K562 (cell line): ENCODE results near the gene PCDH1. TPM values are rescaled to one million over a fixed set of nuclear protein-coding genes. Genes with fewer than 3 reads are reported as not detected.

Experiments used
- ARID3A ChIP-seq: IDR thresholded peaks from 2 replicates; pipeline ENCODE4 v1.6.1; 2012; ENCODE audit warnings: low read depth, low read length, improper control_type of control experiment, borderline replicate concordance
- E2F3 ChIP-seq: fragments of 250-450 bp; sonication (Bioruptor Pico); IDR thresholded peaks from 2 replicates; pipeline ENCODE4 v1.4.0; 2020; ENCODE audit warnings: mild to moderate bottlenecking
- ELF2 ChIP-seq: fragments of 250-450 bp; sonication (Bioruptor Pico); IDR thresholded peaks from 2 replicates; pipeline ENCODE4 v1.5.0; 2021; ENCODE audit warnings: mild to moderate bottlenecking
- FOXA1 ChIP-seq: fragments of 450-650 bp; IDR thresholded peaks from 2 replicates; pipeline ENCODE4 v1.6.1; 2016; ENCODE audit warnings: mild to moderate bottlenecking, borderline replicate concordance
- HIVEP1 ChIP-seq: fragments of 250-450 bp; sonication (Bioruptor Pico); IDR thresholded peaks from 2 replicates; pipeline ENCODE4 v1.4.0; 2020; ENCODE audit warnings: mild to moderate bottlenecking
- HNRNPUL1 ChIP-seq: fragments of 200-400 bp; formaldehyde crosslinking; IDR thresholded peaks from 2 replicates; pipeline ENCODE4 v1.6.1; 2017; ENCODE audit warnings: low read length
- IRF1 ChIP-seq: sonication (generic); formaldehyde crosslinking; IDR thresholded peaks from 2 replicates; pipeline ENCODE4 v1.8.0; 2022; ENCODE audit warnings: missing genetic modification reagents, mild to moderate bottlenecking, borderline replicate concordance
- LCOR ChIP-seq: sonication (generic); formaldehyde crosslinking; IDR thresholded peaks from 2 replicates; pipeline ENCODE4 v1.8.0; 2022; ENCODE audit warnings: mild to moderate bottlenecking, missing genetic modification reagents
- MAFF ChIP-seq: IDR thresholded peaks from 2 replicates; pipeline ENCODE4 v1.6.1; 2012; ENCODE audit warnings: low read length, improper control_type of control experiment
- MIER1 ChIP-seq: fragments of 450-650 bp; IDR thresholded peaks from 2 replicates; pipeline ENCODE4 v1.6.1; 2016; ENCODE audit warnings: antibody characterized with exemption, mild to moderate bottlenecking, low read depth
- NCOA4 ChIP-seq: fragments of 450-650 bp; IDR thresholded peaks from 2 replicates; pipeline ENCODE4 v1.6.1; 2018; ENCODE audit warnings: mild to moderate bottlenecking; ENCODE audit not compliant: partially characterized antibody
- NCOR1 ChIP-seq: fragments of 450-650 bp; IDR thresholded peaks from 2 replicates; pipeline ENCODE4 v1.6.1; 2016; ENCODE audit warnings: mild to moderate bottlenecking, moderate library complexity
- PML ChIP-seq: IDR thresholded peaks from 2 replicates; pipeline ENCODE4 v1.6.1; 2012; ENCODE audit warnings: low read length, inconsistent platforms
- PREB ChIP-seq: sonication (generic); formaldehyde crosslinking; IDR thresholded peaks from 2 replicates; pipeline ENCODE4 v1.8.1; 2023; ENCODE audit warnings: mild to moderate bottlenecking, missing genetic modification reagents
- ZBTB9 ChIP-seq: fragments of 450-650 bp; formaldehyde crosslinking; IDR thresholded peaks from 2 replicates; pipeline ENCODE4 v1.4.0; 2020; ENCODE audit warnings: mild to moderate bottlenecking, moderate library complexity
- ZNF347 ChIP-seq: fragments of 450-650 bp; formaldehyde crosslinking; IDR thresholded peaks from 2 replicates; pipeline ENCODE4 v1.4.0; 2020; ENCODE audit warnings: low read depth, mild to moderate bottlenecking, moderate library complexity
- ZNF436 ChIP-seq: fragments of 250-450, 450-650 bp; sonication (Bioruptor Pico); formaldehyde crosslinking; IDR thresholded peaks from 2 replicates; pipeline ENCODE4 v1.7.0; 2020; ENCODE audit warnings: mild to moderate bottlenecking
- ZNF512 ChIP-seq: IDR thresholded peaks from 2 replicates; pipeline ENCODE4 v1.6.1; 2016; ENCODE audit warnings: missing genetic modification characterization, missing compliant biosample characterization
- ZNF639 ChIP-seq, 2 experiments: fragments of 200-800 bp in 1 of 2; sonication (Bioruptor generic) in 1 of 2; sonication (generic) in 1 of 2; formaldehyde crosslinking in 1 of 2; IDR thresholded peaks in 1 of 2; conservative IDR thresholded peaks in 1 of 2; 2 replicates each; pipeline versions ENCODE4 v1.5.0 to v1.6.1; 2016 to 2020; ENCODE audit warnings: missing compliant biosample characterization in 1 of 2, missing genetic modification characterization in 1 of 2, missing genetic modification reagents in 1 of 2
- ZSCAN32 ChIP-seq: fragments of 450-650 bp; formaldehyde crosslinking; IDR thresholded peaks from 2 replicates; pipeline ENCODE4 v1.4.0; 2020; ENCODE audit warnings: mild to moderate bottlenecking, moderate library complexity
- polyA plus RNA-seq, 8 experiments: library from polyadenylated mRNA; depleted of rRNA in 4 of 8; stranded (reverse) in 5 of 8; unstranded in 3 of 8; fragments of >200 nt; fragmentation: Nextera tagmentation in 2 of 8; fragmentation: Illumina TruSeq in 1 of 8; extraction: Ambion mirVana in 2 of 8; extraction: Trizol in 1 of 8; gene quantifications; 2 replicates each; pipeline versions ENCODE4 v1.2.1 to v1.2.3, GENCODE V29; 2011 to 2014; ENCODE audit warnings: inconsistent platforms in 1 of 8, missing spikeins in 1 of 8
- total RNA-seq, 7 experiments: library from RNA; depleted of rRNA in 6 of 7; stranded (reverse); fragments of >200 nt in 6 of 7; fragmentation: Illumina TruSeq in 2 of 7; extraction: Trizol in 2 of 7; gene quantifications; 2 replicates each; pipeline versions ENCODE4 v1.2.1 to v1.2.3, GENCODE V29; 2011 to 2021; ENCODE audit warnings: low replicate concordance in 1 of 7

The PCDH1 gene
- total and polyA plus RNA-seq, 9 of the 15 experiments (the other 6 are each of a cell fraction or from before 2014, with no cell fraction given): 0.11 to 3.6 (median 1.9) TPM; not detected in 1

GRCh38 chr5:141875795-141876627, 2.2 kb downstream of the PCDH1 start (continued):
- TF ChIP-seq E2F3 (CRISPR knock-in tag): no peak
- no peak for TF ChIP-seq ELF2
- TF ChIP-seq PML: no peak
- TF ChIP-seq MAFF: no peak
- TF ChIP-seq HNRNPUL1: no peak
- TF ChIP-seq LCOR: no peak
- no peak for TF ChIP-seq PREB (CRISPR knock-in tag)
- no peak for TF ChIP-seq ZNF512
- no peak for TF ChIP-seq ZNF639 (CRISPR knock-in tag; conservative IDR thresholded peaks at IDR 0.05 in 1 of 2, IDR thresholded peaks at IDR 0.05 in 1 of 2)
- TF ChIP-seq NCOA4: no peak
- no peak for TF ChIP-seq MIER1
- peak; percentile 80 for TF ChIP-seq NCOR1
- no peak for TF ChIP-seq ZBTB9 (CRISPR knock-in tag)
- no peak for TF ChIP-seq ZNF347 (CRISPR knock-in tag)
- TF ChIP-seq IRF1 (CRISPR knock-in tag): no peak
- no peak for TF ChIP-seq HIVEP1 (CRISPR knock-in tag)
- TF ChIP-seq ARID3A: no peak
- no peak for TF ChIP-seq FOXA1
- TF ChIP-seq ZNF436 (CRISPR knock-in tag): no peak
- TF ChIP-seq ZSCAN32 (CRISPR knock-in tag): no peak; the same call in 1 of the 2 replicates
